Activated naive CD8-positive, alpha-beta T cell treated with anti-CD3 and anti-CD28 coated beads, Interleukin-2, amount 10 ng/mL, durations not matched to agents 7 days and 5 days (primary cell): Measurements from ENCODE around the gene RAPGEF6. TPM values are rescaled to one million over a fixed set of nuclear protein-coding genes. Genes with fewer than 3 reads are reported as not detected.
"Not testable (repeated sequence)": the region's sequence is repeated elsewhere in the genome, so short reads cannot be mapped to it uniquely, and the experiment has no call there.

Experiments used
- ATAC-seq: fragments of 150-1000 bp; cut with Tn5 transposase; one replicate; pipeline ENCODE4 v1.10.0; 2021; ENCODE audit warnings: low read depth, moderate library complexity
- POLR2A ChIA-PET: fragments of 350-600 bp; sonication (Branson Sonifier 250); formaldehyde crosslinking; loops from one replicate; lab custom pipeline; 2021; ENCODE audit warnings: antibody characterized with exemption; lab: Charles Lee
- DNase-seq: peaks from one replicate; pipeline ENCODE4 v3.0.0; 2021
- H3K27ac Mint-ChIP-seq: one replicate; pipeline ENCODE4 v1.8.0; 2022; ENCODE audit warnings: mild to moderate bottlenecking, mixed read lengths
- H3K27me3 Mint-ChIP-seq: one replicate; pipeline ENCODE4 v1.8.0; 2022; ENCODE audit warnings: mild to moderate bottlenecking, moderate library complexity, mixed read lengths
- H3K36me3 Mint-ChIP-seq: one replicate; pipeline ENCODE4 v1.8.0; 2021; ENCODE audit warnings: mild to moderate bottlenecking, mixed read lengths
- H3K4me1 Mint-ChIP-seq: one replicate; pipeline ENCODE4 v1.8.0; 2021; ENCODE audit warnings: mixed read lengths
- H3K4me3 Mint-ChIP-seq: one replicate; pipeline ENCODE4 v1.8.0; 2022; ENCODE audit warnings: mild to moderate bottlenecking, moderate library complexity, mixed read lengths
- H3K9me3 Mint-ChIP-seq: one replicate; pipeline ENCODE4 v1.8.0; 2021; ENCODE audit warnings: mixed read lengths
- total RNA-seq, 2 experiments: library from RNA; stranded (reverse); gene quantifications; one replicate each; pipeline ENCODE4 v1.2.3, GENCODE V29; 2021

Gene RAPGEF6
- total RNA-seq, 2 experiments from 2014 or later = 51.2 to 51.5 TPM

GRCh38 chr5:131488463-131488862 lies 146.6 kb downstream of the RAPGEF6 start:
- DNase-seq (no peak), ATAC-seq (peak; percentile 61)
- Mint-ChIP-seq H3K9me3 (peaks cover 2% of the 10 kb centered on the region), H3K27ac (peak overlapping the region; percentile 74), H3K27me3 (no peaks in the 10 kb centered on the region), H3K4me1 (peaks cover 8% of the 10 kb centered on the region), H3K4me3 (peak overlapping the region; percentile 49), H3K36me3 (peaks cover 49% of the 10 kb centered on the region)
- POLR2A ChIA-PET = no interaction called here

- H3K27me3 Mint-ChIP-seq, H3K4me3 Mint-ChIP-seq, DNase-seq, H3K9me3 Mint-ChIP-seq, POLR2A ChIA-PET, H3K27ac Mint-ChIP-seq, ATAC-seq: not testable (repeated sequence)
- Mint-ChIP-seq H3K36me3 (peaks cover 54% of the 10 kb centered on the region), H3K4me1 (peaks cover 12% of the 10 kb centered on the region)
These were observed 147.7 kb downstream of the RAPGEF6 start for GRCh38 chr5:131487371-131487770.

GRCh38 chr5:131482617-131483016 lies 152.4 kb downstream of the RAPGEF6 start:
- no peak for DNase-seq
- Mint-ChIP-seq H3K4me3 (no peak overlapping the region), H3K9me3 (peaks cover 2% of the 10 kb centered on the region), H3K27ac (no peak overlapping the region), H3K27me3 (no peaks in the 10 kb centered on the region), H3K36me3 (peaks cover 70% of the 10 kb centered on the region), H3K4me1 (peaks cover 25% of the 10 kb centered on the region)
- ATAC-seq = no peak
- POLR2A ChIA-PET = no interaction called here

GRCh38 chr5:131481569-131481968 lies 153.5 kb downstream of the RAPGEF6 start:
- Mint-ChIP-seq H3K27ac (no peak overlapping the region), H3K4me1 (peaks cover 25% of the 10 kb centered on the region), H3K4me3 (peak overlapping the region; percentile 45), H3K9me3 (no peaks in the 10 kb centered on the region), H3K27me3 (no peaks in the 10 kb centered on the region), H3K36me3 (peaks cover 68% of the 10 kb centered on the region)
- ATAC-seq (peak; percentile 71), DNase-seq (no peak)
- POLR2A ChIA-PET = interaction anchor here (0.6 kb wide), 1 partner anchor 150 kb away, joined by 5 read pairs; no protein-coding TSS in a partner anchor

- Mint-ChIP-seq H3K36me3 (peaks cover 48% of the 10 kb centered on the region), H3K27me3 (no peaks in the 10 kb centered on the region), H3K9me3 (no peaks in the 10 kb centered on the region), H3K4me3 (no peak overlapping the region), H3K27ac (no peak overlapping the region), H3K4me1 (peaks cover 16% of the 10 kb centered on the region)
- POLR2A ChIA-PET = no interaction called here
- DNase-seq (no peak), ATAC-seq (no peak)
These were observed 159.5 kb downstream of the RAPGEF6 start for GRCh38 chr5:131475541-131475941.

- Mint-ChIP-seq H3K4me1 (peaks cover 5% of the 10 kb centered on the region), H3K27me3 (no peaks in the 10 kb centered on the region), H3K4me3 (no peak overlapping the region), H3K27ac (no peak overlapping the region), H3K9me3 (no peaks in the 10 kb centered on the region), H3K36me3 (peaks cover 37% of the 10 kb centered on the region)
- ATAC-seq (no peak), DNase-seq (no peak)
- POLR2A ChIA-PET = no interaction called here
These were observed 161.3 kb downstream of the RAPGEF6 start for GRCh38 chr5:131473731-131474130.

GRCh38 chr5:131466171-131466766 lies 168.8 kb downstream of the RAPGEF6 start:
- peak overlapping the region; percentile 48 for H3K27ac Mint-ChIP-seq
- no peak overlapping the region for H3K4me3 Mint-ChIP-seq
- POLR2A ChIA-PET = no interaction called here
- peaks cover 50% of the 10 kb centered on the region for H3K36me3 Mint-ChIP-seq
- H3K9me3 Mint-ChIP-seq = no peaks in the 10 kb centered on the region
- DNase-seq (no peak), ATAC-seq (no peak)
- H3K4me1 Mint-ChIP-seq = peaks cover 10% of the 10 kb centered on the region
- no peaks in the 10 kb centered on the region for H3K27me3 Mint-ChIP-seq

GRCh38 chr5:131463656-131464055 lies 171.4 kb downstream of the RAPGEF6 start:
- Mint-ChIP-seq H3K9me3 (no peaks in the 10 kb centered on the region), H3K4me3 (no peak overlapping the region), H3K27me3 (no peaks in the 10 kb centered on the region), H3K4me1 (peaks cover 14% of the 10 kb centered on the region), H3K36me3 (peaks cover 65% of the 10 kb centered on the region), H3K27ac (no peak overlapping the region)
- DNase-seq (no peak), ATAC-seq (no peak)
- POLR2A ChIA-PET = no interaction called here

GRCh38 chr5:131462454-131462853 lies 172.6 kb downstream of the RAPGEF6 start:
- no peaks in the 10 kb centered on the region for H3K27me3 Mint-ChIP-seq
- no peak overlapping the region for H3K4me3 Mint-ChIP-seq
- H3K4me1 Mint-ChIP-seq = peaks cover 14% of the 10 kb centered on the region
- no peaks in the 10 kb centered on the region for H3K9me3 Mint-ChIP-seq
- DNase-seq (no peak), ATAC-seq (no peak)
- POLR2A ChIA-PET = no interaction called here
- peaks cover 61% of the 10 kb centered on the region for H3K36me3 Mint-ChIP-seq
- no peak overlapping the region for H3K27ac Mint-ChIP-seq

- H3K4me1 Mint-ChIP-seq = peaks cover 14% of the 10 kb centered on the region
- POLR2A ChIA-PET = no interaction called here
These were observed 173.3 kb downstream of the RAPGEF6 start for GRCh38 chr5:131461742-131462141.

GRCh38 chr5:131460867-131461572 lies 174.0 kb downstream of the RAPGEF6 start:
- no peak for DNase-seq
- Mint-ChIP-seq H3K27ac (no peak overlapping the region), H3K9me3 (no peaks in the 10 kb centered on the region), H3K4me3 (no peak overlapping the region), H3K36me3 (peaks cover 54% of the 10 kb centered on the region), H3K27me3 (no peaks in the 10 kb centered on the region), H3K4me1 (peaks cover 14% of the 10 kb centered on the region)
- no peak for ATAC-seq
- POLR2A ChIA-PET = no interaction called here

More at GRCh38 chr5:131461742-131462141, 173.3 kb downstream of the RAPGEF6 start:
- no peak for DNase-seq
- no peak for ATAC-seq
- Mint-ChIP-seq H3K9me3 (no peaks in the 10 kb centered on the region), H3K4me3 (no peak overlapping the region), H3K36me3 (peaks cover 56% of the 10 kb centered on the region), H3K27me3 (no peaks in the 10 kb centered on the region), H3K27ac (no peak overlapping the region)

- no peak for ATAC-seq
- no peaks in the 10 kb centered on the region for H3K9me3 Mint-ChIP-seq
- DNase-seq = no peak
- H3K36me3 Mint-ChIP-seq = peaks cover 53% of the 10 kb centered on the region
- POLR2A ChIA-PET = no interaction called here
- H3K27me3 Mint-ChIP-seq = no peaks in the 10 kb centered on the region
- no peak overlapping the region for H3K27ac Mint-ChIP-seq
- peaks cover 14% of the 10 kb centered on the region for H3K4me1 Mint-ChIP-seq
- H3K4me3 Mint-ChIP-seq = no peak overlapping the region
These were observed 174.9 kb downstream of the RAPGEF6 start for GRCh38 chr5:131460133-131460532.

- H3K36me3 Mint-ChIP-seq = peaks cover 60% of the 10 kb centered on the region
- H3K4me1 Mint-ChIP-seq = peaks cover 14% of the 10 kb centered on the region
- no peak overlapping the region for H3K4me3 Mint-ChIP-seq
- ATAC-seq (no peak), DNase-seq (no peak)
- no peaks in the 10 kb centered on the region for H3K9me3 Mint-ChIP-seq
- POLR2A ChIA-PET = no interaction called here
- no peaks in the 10 kb centered on the region for H3K27me3 Mint-ChIP-seq
- H3K27ac Mint-ChIP-seq = no peak overlapping the region
These were observed 175.8 kb downstream of the RAPGEF6 start for GRCh38 chr5:131459216-131459615.

GRCh38 chr5:131457193-131457592 lies 177.8 kb downstream of the RAPGEF6 start:
- Mint-ChIP-seq H3K9me3 (no peaks in the 10 kb centered on the region), H3K36me3 (peaks cover 55% of the 10 kb centered on the region), H3K4me3 (no peak overlapping the region), H3K4me1 (peaks cover 5% of the 10 kb centered on the region), H3K27me3 (no peaks in the 10 kb centered on the region), H3K27ac (no peak overlapping the region)
- DNase-seq = no peak
- POLR2A ChIA-PET = no interaction called here
- ATAC-seq = no peak
